PC-9 (cell line): Measurements from ENCODE around the gene ABTB2.

Experiments used
- CTCF ChIP-seq: fragments of 200-600 bp; sonication (generic); conservative IDR thresholded peaks from 2 replicates; pipeline ENCODE4 v1.6.1; 2017; ENCODE audit warnings: mixed run types, antibody characterized with exemption, mild to moderate bottlenecking, moderate library complexity
- EZH2 ChIP-seq: fragments of 200-600 bp; sonication (generic); IDR thresholded peaks from 2 replicates; pipeline ENCODE4 v1.8.0; 2017; ENCODE audit warnings: antibody characterized with exemption, low read depth

- TF ChIP-seq CTCF (no peak), EZH2 (no peak)
Observed at GRCh38 chr11:34255101-34255500, 102.7 kb downstream of the ABTB2 start.
